AG04449 (cell line): ENCODE data around the gene NR2E1.

Source experiments
- CTCF ChIA-PET: fragments of 350-600 bp; formaldehyde crosslinking; extraction: SDS; loops from one replicate; lab custom pipeline; 2021; ENCODE audit warnings: antibody characterized with exemption; lab: Yijun Ruan, JAX
- POLR2A ChIA-PET: fragments of 400-600, 350-600 bp; formaldehyde crosslinking; extraction: SDS; loops from one replicate; lab custom pipeline; 2020; ENCODE audit warnings: antibody characterized with exemption, inconsistent platforms; lab: Yijun Ruan, JAX
- DNase-seq: peaks from one replicate; pipeline ENCODE4 v3.0.0-alpha.2; 2010; ENCODE audit warnings: low read depth, low spot score
- H3K4me3 ChIP-seq: 2 replicates; pipeline ENCODE4 v1.5.1; 2011; ENCODE audit warnings: low read depth, mild to moderate bottlenecking, control low read depth, low read length
- TF ChIP-seq, protein P1 (sequence below): IDR thresholded peaks from one replicate; pipeline ENCODE4 v1.5.1; 2011; ENCODE audit warnings: mild to moderate bottlenecking, moderate library complexity, low read length, control low read depth, inconsistent platforms; ENCODE audit not compliant: insufficient read depth; ENCODE audit errors: missing control alignments

Gene NR2E1

DNA sequence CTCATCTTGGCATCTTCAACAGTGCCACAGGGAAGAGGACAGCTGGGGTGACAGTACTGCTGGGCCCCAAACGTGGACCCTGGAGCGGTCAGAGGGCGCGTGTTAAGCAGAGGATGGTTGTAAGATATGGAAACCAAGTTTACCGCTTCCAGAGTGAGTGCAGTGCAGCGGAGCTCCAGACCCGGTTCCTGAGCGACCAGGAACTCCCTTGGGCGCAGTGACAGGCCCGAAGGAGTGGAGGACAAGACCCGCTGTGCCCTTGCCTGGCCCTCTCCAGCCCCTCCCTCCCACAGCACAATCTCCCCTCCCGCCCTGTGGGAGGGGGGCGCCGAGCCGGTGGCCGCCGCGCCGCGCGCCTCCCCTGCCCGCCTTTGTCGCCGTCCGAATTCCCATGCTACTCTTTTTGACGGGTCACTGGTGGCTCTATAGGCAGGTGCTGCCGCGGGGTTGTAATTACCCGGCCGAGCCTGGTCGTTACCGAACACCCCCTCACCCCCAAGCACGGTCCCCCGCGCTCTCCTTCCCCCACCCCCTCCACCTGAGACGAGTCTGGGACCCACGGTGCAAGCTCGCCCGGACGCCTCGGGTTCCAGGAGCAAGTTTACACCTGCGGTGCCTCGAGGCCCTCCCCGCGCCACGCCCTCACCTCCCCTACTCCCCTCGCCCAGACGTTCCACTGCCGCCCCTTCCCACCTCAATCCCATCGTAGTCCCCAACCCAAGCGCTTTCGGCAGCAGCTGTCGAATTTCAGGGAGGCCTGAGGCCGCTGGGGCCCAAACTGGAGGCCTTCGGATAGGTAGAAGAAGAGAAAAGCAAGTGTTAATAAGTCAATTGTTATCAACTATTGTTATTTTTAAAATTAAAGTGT is 3.9 kb downstream of the NR2E1 start:
- H3K4me3 ChIP-seq, result no peak overlapping the region
- ChIA-PET POLR2A (no interaction called here), CTCF (no interaction called here)
- no peak for DNase-seq
- TF ChIP-seq, protein P1, sequence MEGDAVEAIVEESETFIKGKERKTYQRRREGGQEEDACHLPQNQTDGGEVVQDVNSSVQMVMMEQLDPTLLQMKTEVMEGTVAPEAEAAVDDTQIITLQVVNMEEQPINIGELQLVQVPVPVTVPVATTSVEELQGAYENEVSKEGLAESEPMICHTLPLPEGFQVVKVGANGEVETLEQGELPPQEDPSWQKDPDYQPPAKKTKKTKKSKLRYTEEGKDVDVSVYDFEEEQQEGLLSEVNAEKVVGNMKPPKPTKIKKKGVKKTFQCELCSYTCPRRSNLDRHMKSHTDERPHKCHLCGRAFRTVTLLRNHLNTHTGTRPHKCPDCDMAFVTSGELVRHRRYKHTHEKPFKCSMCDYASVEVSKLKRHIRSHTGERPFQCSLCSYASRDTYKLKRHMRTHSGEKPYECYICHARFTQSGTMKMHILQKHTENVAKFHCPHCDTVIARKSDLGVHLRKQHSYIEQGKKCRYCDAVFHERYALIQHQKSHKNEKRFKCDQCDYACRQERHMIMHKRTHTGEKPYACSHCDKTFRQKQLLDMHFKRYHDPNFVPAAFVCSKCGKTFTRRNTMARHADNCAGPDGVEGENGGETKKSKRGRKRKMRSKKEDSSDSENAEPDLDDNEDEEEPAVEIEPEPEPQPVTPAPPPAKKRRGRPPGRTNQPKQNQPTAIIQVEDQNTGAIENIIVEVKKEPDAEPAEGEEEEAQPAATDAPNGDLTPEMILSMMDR, result no peak

DNA sequence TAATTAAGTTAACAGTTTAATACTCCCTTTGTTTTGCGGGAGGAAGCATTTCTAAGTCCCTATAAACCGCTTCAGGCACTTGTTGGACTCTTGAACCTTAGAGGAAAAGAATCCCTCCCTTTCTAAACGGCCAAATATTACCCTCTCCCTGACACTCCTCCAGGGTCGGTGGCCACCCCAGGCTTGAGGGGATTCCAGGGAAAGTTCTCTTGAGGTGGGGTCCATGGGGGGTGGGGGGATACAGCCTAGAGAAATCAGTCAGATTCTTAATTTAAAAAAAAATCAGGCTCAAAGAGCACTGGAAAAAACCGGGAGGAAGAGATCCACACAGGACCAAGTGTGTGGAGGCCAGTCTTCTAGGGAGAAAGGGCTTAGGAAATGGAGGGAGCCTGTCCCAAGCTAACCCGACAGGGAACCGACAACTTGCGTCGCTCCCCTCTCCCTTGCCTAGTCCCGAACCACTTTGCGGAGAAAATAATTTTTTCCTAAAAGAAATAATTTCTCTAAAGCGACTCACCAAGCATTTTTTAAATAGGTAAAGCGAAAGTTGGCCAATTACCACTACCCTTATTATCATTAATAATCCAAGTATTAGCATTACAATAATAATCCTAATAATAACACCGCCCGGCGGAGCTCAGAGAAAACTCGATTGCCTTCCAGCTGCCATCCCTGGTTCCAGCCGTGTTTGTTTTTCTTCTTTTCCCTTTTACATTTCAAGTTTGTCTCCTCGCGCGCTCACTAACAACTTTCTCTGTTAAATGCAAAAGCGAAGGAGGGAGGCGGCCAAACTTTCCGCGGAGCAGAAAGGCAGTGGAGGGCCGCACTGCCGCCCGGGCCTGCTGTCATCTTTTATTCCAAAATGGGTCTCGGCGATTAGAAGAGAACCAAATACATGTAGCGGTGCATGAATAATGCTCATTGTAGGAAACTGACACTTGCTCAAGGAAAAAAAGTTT is 4.8 kb downstream of the NR2E1 start:
- CTCF ChIA-PET, result no interaction called here

DNA sequence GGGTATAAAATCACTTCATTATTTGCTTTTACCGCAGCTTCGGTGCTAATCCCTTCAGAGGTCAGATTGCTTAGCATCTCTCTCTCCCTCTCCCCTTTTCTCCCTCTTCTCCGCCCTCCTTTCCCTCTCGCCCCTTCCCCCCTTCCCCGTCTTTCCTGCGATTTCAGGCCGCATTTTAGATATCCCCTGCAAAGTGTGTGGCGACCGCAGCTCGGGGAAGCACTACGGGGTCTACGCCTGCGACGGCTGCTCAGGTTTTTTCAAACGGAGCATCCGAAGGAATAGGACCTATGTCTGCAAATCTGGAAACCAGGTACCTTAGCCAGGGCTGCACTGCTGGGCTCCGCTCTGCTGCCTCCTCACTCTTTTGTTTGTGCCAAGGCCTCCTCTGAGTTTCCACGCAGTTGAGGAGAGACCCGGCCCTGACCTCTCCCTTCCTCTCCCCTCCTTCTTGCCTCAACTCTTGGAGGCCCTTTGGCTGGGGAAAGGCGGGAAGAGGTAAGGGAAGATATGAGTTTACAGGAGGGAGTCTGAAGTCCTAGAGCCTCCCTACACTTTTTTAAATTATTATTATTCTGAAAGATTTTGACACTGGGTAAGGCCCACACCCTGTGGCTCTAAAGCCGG is 5.6 kb downstream of the NR2E1 start:
- ChIA-PET POLR2A (no interaction called here), CTCF (interaction anchor here (1.1 kb wide), 1 partner anchor 56 kb away, joined by 3 read pairs; no protein-coding TSS in a partner anchor)
- H3K4me3 ChIP-seq, result no peak overlapping the region
- DNase-seq, result no peak
- TF ChIP-seq, protein P1, result no peak

More for the DNA sequence above, 4.8 kb downstream of the NR2E1 start:
- no peak for DNase-seq
- POLR2A ChIA-PET, result no interaction called here
- no peak overlapping the region for H3K4me3 ChIP-seq
- TF ChIP-seq, protein P1, result no peak

DNA sequence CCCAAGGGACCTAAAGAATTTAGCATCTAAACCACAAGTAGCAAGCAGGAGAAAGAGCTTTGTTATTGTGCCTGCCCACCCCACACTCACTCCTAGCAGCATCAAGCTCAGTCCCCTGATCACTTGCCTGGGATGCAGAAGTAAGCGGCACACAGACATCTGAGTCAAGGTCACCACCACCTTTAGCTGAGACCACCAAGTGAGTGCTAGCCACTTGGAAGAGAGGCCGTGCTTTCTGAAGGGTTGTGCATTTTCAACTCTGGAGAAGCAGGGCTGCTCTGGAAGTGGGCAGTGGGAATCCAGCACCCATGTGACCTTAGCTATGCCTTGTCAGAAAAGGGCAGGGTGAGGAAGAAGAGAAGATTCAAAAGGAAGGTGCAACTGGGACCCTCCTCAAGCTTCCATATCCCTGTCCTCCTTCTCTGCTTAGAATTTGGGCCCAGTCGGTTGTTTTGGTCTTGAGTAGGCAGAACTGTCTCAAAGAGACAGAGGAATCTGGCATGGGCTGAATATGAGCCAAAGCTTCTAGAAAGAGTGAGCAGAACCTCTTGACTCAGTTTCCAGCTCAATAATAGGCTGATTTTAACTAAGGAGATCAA is 6.2 kb downstream of the NR2E1 start:
- DNase-seq, result no peak
- CTCF ChIA-PET, result interaction anchor here (1.1 kb wide), 1 partner anchor 57 kb away, joined by 3 read pairs; no protein-coding TSS in a partner anchor
- TF ChIP-seq, protein P1, result no peak
- POLR2A ChIA-PET, result no interaction called here
- no peak overlapping the region for H3K4me3 ChIP-seq

DNA sequence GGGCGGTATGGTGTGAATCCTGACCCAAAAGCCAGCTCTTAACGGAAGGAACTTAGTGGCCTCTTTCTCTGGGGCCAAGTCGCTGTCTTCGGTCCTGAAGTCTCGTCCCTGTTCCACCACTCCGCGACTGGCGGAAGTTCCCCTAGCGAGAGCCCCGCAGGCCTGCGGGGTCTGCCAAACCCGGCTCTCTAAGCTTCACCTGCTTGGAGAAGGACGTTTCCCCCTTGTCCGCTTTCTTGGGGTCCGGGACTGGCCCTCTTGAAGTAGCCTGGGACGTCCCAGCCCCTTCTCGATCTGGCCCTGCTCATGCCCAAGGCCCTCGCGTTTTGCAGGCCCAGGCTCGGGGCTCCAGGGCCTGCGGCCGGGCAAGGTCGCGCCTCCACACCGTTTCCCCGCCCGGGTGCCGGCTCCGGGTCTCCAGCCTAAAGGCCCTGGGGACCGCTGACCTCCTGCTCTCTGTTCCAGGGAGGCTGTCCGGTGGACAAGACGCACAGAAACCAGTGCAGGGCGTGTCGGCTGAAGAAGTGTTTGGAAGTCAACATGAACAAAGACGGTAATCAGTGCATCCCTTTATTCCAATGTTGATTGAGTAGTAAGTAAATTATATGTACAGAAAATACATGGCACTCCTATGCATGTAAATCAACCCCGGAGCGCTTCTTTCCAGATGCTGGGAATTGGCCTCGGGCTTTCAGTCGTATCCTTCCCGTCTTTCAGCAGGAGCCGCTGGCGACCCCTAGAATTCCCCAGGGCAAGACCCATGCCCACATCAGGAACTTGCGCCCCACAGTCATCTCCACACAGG is 8.8 kb downstream of the NR2E1 start:
- H3K4me3 ChIP-seq, result no peak overlapping the region
- TF ChIP-seq, protein P1, result no peak
- ChIA-PET POLR2A (no interaction called here), CTCF (no interaction called here)
- no peak for DNase-seq
